Measurements from ENCODE around the gene HIGD1A.

- TF ChIP-seq CTCF (IDR thresholded peaks at IDR 0.05; ENCODE audit: low read length) (no peak), EZH2 (IDR thresholded peaks at IDR 0.05; ENCODE audit: borderline replicate concordance, low read length) (no peak)
Measured at GRCh38 chr3:42829628-42830436, 25.5 kb upstream of the HIGD1A start.

All from OCI-LY1 (cell line).